Activated T-helper 17 cell treated with anti-CD3 and anti-CD28 coated beads, Interleukin-2, amount 50 U/mL, for 72 hours (primary cell): ENCODE data around the gene INSR. TPM values are rescaled to one million over a fixed set of nuclear protein-coding genes. Genes with fewer than 3 reads are reported as not detected.
"Not testable (repeated sequence)": the region's sequence is repeated elsewhere in the genome, so short reads cannot be mapped to it uniquely, and the experiment has no call there.

Experiments
- ATAC-seq: fragments of 150-1000 bp; cut with Tn5 transposase; replicated peaks from 2 replicates; pipeline ENCODE4 v1.10.0; 2021; ENCODE audit warnings: mild to moderate bottlenecking, moderate library complexity
- H3K27ac Mint-ChIP-seq: one replicate; pipeline ENCODE4 v1.8.0; 2022; ENCODE audit warnings: mixed read lengths
- H3K27me3 Mint-ChIP-seq: one replicate; pipeline ENCODE4 v1.8.0; 2022; ENCODE audit warnings: mixed read lengths
- H3K36me3 Mint-ChIP-seq: one replicate; pipeline ENCODE4 v1.8.0; 2022; ENCODE audit warnings: low read depth, mild to moderate bottlenecking, mixed read lengths
- H3K4me1 Mint-ChIP-seq: one replicate; pipeline ENCODE4 v1.8.0; 2022; ENCODE audit warnings: mixed read lengths
- H3K4me3 Mint-ChIP-seq: one replicate; pipeline ENCODE4 v1.8.0; 2022; ENCODE audit warnings: mild to moderate bottlenecking, mixed read lengths
- H3K9me3 Mint-ChIP-seq: one replicate; pipeline ENCODE4 v1.8.0; 2022; ENCODE audit warnings: mixed read lengths
- total RNA-seq, 2 donors: library from RNA; stranded (reverse); gene quantifications; one replicate each; pipeline ENCODE4 v1.2.3, GENCODE V29; 2022

The INSR gene
- total RNA-seq, 2 donors from 2014 or later = 0.69 to 5.0 TPM

DNA sequence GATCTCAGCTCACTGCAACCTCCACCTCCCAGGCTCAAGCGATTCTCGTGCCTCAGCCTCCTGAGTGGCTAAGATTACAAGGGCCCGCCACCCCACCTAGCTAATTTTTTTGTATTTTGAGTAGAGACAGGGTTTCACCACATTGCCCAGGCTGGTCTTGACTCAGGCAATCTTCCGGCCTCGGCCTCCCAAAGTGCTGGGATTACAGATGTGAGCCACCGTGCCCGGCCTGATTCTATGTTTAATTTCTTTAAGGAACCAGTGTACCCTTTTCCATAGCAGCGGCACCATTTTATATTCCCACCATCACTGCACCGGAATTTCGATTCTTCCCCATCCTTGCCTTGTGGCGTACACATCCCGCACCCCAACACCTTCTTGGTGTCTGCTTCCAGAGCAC, 17.7 kb upstream of the INSR start:
- no peaks in the 10 kb centered on the region for H3K36me3 Mint-ChIP-seq
- H3K27me3 Mint-ChIP-seq = no peaks in the 10 kb centered on the region
- H3K4me1 Mint-ChIP-seq = no peaks in the 10 kb centered on the region
- no peak overlapping the region for H3K27ac Mint-ChIP-seq
- no peak overlapping the region for H3K4me3 Mint-ChIP-seq
- no peaks in the 10 kb centered on the region for H3K9me3 Mint-ChIP-seq
- no peak for ATAC-seq

DNA sequence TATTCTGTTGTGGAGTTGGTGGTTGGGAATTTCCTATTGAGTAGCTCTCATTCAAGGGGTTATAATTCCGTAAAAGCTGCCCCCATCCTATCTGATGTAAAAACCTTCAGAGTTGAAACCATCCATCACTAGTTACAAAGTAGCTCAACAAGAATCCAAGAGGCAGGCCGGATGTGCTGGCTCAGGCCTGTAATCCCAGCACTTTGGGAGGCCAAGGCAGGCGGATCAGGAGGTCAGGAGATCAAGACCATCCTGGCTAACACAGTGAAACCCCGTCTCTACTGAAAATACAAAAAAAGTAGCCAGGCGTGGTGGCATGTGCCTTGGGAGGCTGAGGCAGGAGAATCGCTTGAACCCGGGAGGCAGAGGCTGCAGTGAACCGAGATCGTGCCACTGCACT, 14.1 kb upstream of the INSR start:
- not testable (repeated sequence) for H3K9me3 Mint-ChIP-seq, ATAC-seq, H3K36me3 Mint-ChIP-seq, H3K4me3 Mint-ChIP-seq, H3K27me3 Mint-ChIP-seq, H3K27ac Mint-ChIP-seq, H3K4me1 Mint-ChIP-seq

DNA sequence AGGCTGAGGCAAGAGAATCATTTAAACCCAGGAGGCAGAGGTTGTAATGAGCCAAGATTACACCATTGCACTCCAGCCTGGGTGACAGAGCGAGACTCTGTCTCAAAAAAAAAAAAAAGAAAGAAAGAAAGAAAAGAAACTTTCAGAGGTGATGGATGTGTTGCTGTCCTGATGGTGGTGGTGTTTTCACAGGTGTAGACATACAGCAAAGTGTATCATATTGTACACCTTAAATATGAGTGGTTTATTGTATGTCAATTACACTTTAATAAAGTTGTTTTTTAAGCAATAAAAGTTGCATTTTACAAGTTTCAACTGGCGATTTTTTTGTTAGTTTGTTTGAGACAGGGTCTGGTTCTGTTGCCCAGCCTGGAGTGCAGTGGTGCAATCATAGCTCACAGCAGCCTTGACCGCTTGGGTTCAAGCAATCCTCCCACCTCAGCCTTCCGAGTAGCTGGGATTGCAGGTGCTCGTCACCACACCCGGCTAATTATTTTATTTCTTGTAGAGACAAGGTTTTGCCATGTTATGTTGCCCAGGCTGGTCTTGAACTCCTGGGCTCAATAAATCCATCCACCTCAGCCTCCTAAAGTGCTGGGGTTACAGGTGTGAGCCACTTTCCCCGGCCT, 13.5 kb upstream of the INSR start:
- no peaks in the 10 kb centered on the region for H3K27me3 Mint-ChIP-seq
- H3K9me3 Mint-ChIP-seq = no peaks in the 10 kb centered on the region
- H3K27ac Mint-ChIP-seq = no peak overlapping the region
- H3K4me3 Mint-ChIP-seq = no peak overlapping the region
- H3K4me1 Mint-ChIP-seq = no peaks in the 10 kb centered on the region
- no peak for ATAC-seq
- no peaks in the 10 kb centered on the region for H3K36me3 Mint-ChIP-seq

DNA sequence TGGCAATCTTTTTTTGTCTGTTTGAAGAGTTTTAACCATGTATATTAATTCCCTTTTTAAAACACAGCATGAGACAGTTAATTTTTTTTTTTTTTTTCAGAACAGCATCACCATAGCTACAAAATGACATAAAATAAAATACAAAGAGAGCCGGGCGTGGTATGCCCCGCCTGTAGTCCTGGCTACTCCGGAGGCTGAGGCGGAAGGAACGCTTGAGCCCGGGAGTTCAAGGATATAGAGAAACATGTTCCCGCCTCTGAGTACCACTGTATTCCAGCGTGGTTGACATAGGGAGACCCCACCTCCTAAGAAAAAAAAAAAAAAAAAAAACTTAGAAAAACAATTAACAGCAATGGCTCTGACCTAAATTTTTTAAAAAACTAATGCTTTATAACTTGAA, 10.0 kb upstream of the INSR start:
- H3K4me1 Mint-ChIP-seq = no peaks in the 10 kb centered on the region
- peaks cover 3% of the 10 kb centered on the region for H3K27me3 Mint-ChIP-seq
- no peak overlapping the region for H3K4me3 Mint-ChIP-seq
- H3K9me3 Mint-ChIP-seq = no peaks in the 10 kb centered on the region
- no peaks in the 10 kb centered on the region for H3K36me3 Mint-ChIP-seq
- ATAC-seq = no peak
- H3K27ac Mint-ChIP-seq = no peak overlapping the region

DNA sequence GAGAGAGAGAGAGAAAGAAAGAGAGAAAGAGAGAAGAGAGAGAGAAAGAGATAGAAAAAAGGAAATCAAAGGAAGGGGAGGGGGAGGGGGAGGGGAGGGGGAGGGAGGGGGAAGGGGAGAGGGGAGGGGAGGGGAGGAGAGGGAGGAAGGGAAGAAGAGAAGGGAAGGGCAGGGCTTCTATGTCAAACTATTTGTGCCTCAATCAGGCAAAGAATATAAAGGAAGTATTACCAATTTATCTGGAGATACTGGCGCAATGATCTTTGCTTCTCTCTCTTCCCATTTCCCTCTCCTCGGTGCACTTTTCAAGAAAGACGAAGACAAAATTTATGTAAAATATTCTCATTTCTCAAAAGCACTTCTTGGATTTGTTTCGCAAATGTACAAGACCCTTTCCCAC, 9.3 kb upstream of the INSR start:
- no peak overlapping the region for H3K4me3 Mint-ChIP-seq
- H3K27me3 Mint-ChIP-seq = peaks cover 3% of the 10 kb centered on the region
- ATAC-seq = no peak
- H3K4me1 Mint-ChIP-seq = no peaks in the 10 kb centered on the region
- H3K27ac Mint-ChIP-seq = no peak overlapping the region
- H3K9me3 Mint-ChIP-seq = no peaks in the 10 kb centered on the region
- H3K36me3 Mint-ChIP-seq = no peaks in the 10 kb centered on the region

DNA sequence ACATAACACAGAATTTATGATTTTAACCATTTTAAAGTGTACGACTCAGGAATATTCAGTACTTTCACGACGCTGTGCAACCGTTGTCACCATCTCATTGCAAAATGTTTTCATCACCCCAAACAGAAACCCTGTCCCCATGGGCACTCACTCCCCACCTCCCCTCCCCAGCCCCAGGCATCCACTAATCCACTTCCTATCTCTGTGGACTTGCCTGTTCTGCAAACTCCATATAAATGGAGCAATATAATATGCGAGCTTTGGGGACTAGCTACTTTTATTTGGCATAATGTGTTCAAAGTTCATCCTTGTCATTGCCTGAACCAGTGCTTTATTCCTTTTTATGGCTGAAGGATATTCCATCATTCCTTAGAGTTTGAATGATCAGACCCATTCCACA, 7.3 kb upstream of the INSR start:
- no peak overlapping the region for H3K4me3 Mint-ChIP-seq
- H3K27me3 Mint-ChIP-seq = peaks cover 10% of the 10 kb centered on the region
- no peaks in the 10 kb centered on the region for H3K36me3 Mint-ChIP-seq
- no peak overlapping the region for H3K27ac Mint-ChIP-seq
- no peaks in the 10 kb centered on the region for H3K4me1 Mint-ChIP-seq
- H3K9me3 Mint-ChIP-seq = no peaks in the 10 kb centered on the region
- ATAC-seq = no peak

DNA sequence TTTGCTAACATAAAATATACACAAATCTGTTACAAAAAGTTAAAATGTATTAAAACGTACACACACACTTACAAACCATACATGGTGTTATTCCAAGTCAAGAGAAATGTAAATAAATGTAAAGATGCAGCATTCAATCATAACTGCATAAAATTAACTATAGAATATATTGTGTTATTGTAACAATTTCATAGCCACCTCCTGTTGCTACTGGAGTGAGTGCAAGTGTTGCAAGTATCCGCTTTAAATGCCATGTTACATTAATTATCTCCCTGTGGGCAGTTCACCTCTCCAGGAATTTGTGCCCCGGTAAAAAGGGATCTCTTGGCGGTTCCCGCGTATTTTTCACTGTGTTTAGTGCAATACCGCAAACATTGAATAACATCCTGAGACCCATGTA, 3.5 kb upstream of the INSR start:
- no peak overlapping the region for H3K27ac Mint-ChIP-seq
- no peaks in the 10 kb centered on the region for H3K9me3 Mint-ChIP-seq
- peaks cover 1% of the 10 kb centered on the region for H3K4me1 Mint-ChIP-seq
- peaks cover 22% of the 10 kb centered on the region for H3K27me3 Mint-ChIP-seq
- ATAC-seq = no peak
- no peak overlapping the region for H3K4me3 Mint-ChIP-seq
- H3K36me3 Mint-ChIP-seq = no peaks in the 10 kb centered on the region

DNA sequence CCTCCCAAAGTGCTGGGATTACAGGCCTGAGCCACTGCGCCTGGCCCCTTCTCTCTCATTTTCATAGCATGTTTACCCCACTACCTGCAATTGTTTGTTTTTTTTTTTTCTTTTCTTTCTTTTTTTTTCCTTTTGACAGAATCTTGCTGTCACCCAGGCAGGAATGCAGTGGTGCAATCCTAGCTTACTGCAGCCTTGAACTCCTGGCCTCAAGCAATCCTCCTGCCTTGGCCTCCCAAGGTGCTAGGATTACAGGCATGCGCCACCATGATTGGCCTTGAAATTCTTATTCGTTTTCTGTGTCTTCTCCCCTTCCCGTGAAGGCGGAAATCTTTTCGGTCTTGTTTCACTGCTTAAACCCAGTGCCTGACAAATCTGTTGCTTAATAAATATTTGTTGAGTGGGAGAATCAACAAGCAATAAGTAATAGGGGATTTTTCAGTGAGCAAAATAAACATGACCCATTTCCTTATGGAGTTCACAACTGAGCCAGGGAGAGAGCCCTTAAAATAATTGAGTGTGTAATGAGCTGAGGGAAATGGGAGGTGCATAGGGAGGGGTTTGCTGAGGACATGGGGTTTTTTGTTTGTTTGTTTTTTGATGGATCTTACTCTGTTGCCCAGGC, 1.8 kb upstream of the INSR start:
- no peak for ATAC-seq
- H3K4me1 Mint-ChIP-seq = peaks cover 5% of the 10 kb centered on the region
- H3K36me3 Mint-ChIP-seq = no peaks in the 10 kb centered on the region
- H3K27ac Mint-ChIP-seq = no peak overlapping the region
- H3K4me3 Mint-ChIP-seq = peak overlapping the region; percentile 71
- peaks cover 29% of the 10 kb centered on the region for H3K27me3 Mint-ChIP-seq
- H3K9me3 Mint-ChIP-seq = no peaks in the 10 kb centered on the region

DNA sequence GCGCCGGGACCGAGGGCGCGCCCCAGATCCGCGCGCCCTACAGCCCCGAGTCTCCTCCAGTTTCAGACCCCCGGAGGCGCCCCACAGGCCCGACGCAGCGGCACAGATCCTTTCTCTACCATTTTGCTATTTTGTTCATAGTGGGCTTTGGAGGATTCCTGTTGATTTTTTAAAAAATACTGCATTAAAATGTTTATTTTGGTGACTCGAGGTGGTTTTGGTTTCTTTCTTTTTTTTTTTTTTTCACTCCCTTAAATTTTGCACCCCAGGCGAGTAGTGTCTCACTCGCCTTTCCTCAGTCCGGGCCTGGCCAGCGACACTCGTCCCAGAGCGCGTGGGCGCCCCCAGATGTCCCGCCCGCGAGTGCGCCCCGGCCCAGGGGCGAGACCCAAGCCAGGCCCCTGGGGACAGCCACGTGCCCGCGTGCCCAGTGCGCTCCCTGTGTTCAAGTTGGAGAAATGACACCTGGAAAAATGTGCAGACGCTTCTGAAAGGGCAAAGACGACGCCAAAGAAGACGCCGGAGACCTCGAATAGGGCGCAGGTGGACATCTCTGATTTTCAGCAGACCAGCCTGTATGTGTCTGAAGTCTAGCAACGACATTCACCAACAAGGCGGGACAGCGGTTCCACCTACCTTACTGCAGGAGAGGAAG, 471 bp upstream of the INSR start:
- peak; percentile 36 for ATAC-seq
- Mint-ChIP-seq H3K27me3 (peaks cover 27% of the 10 kb centered on the region), H3K4me3 (peak overlapping the region; percentile 71), H3K36me3 (no peaks in the 10 kb centered on the region), H3K27ac (no peak overlapping the region), H3K4me1 (peaks cover 5% of the 10 kb centered on the region), H3K9me3 (no peaks in the 10 kb centered on the region)

DNA sequence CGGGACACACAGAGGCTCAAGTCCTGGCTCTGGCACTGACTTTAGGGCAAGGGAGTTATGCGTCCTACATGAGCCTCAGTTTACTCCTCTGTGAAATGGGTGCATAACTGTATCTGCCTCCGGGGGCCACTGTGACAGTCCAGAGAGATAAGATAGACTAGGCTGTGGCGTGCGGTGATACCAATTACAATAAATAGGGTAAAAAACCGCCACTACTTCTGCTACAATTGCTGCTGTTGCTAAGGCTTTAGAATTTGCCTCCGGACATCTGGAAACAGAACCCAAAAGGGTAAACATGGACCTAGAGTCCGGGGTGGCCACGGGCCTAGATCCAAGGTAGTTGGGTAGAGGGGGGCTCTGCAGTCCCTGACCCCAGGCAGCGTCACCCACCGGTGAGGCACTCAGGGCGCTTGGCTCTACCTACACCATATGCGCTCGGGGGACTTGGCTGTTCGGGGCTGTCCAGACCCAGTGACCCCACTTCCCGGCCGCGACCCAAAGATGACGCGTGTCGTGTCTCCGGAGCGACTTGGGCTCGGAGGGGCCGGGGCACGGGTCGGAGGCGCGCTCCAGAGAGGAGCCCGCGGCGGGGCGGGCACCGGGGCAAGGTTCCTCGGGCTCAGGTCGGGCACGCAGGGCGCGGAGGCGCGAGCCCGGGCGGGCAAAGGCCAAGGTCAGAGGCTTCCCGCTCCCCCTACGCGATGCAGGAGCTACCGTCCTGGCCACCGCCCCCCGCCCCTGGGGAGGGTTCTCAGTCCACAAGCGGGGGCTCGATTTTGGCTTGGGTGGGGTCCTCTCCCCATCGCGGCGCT, 1.1 kb downstream of the INSR start:
- Mint-ChIP-seq H3K27ac (no peak overlapping the region), H3K36me3 (no peaks in the 10 kb centered on the region), H3K4me1 (peaks cover 9% of the 10 kb centered on the region), H3K9me3 (no peaks in the 10 kb centered on the region), H3K4me3 (peak overlapping the region; percentile 60), H3K27me3 (peaks cover 24% of the 10 kb centered on the region)
- no peak for ATAC-seq

DNA sequence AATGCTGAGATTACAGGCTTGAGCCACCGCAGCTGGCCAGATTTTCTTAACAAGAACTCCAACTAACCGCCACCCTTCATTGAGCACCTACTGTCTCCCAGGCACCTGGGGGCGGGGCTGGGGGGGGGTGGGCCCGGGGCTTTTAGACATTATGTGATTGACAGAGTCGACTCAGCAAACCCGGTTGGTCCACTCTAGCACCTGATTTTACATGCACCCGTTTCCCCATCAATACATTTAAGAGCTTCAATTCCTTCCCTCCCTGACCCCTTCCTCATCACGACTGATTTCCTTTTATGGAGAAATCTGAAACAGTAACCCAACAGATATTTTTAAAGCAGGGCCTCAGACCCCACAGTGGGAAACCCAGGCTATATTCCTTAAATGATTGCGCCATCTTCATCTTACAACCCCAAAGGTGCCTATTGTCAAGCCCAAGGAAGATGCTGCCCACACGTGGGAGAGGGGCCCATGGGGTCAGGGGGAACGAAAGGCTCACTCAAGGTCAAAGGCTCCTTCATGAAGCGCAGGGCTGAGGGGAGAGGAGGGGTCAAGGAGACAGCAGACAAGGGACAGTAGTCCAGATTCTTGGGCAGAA, 1.8 kb downstream of the INSR start:
- Mint-ChIP-seq H3K36me3 (no peaks in the 10 kb centered on the region), H3K4me1 (peaks cover 9% of the 10 kb centered on the region), H3K4me3 (peak overlapping the region; percentile 60), H3K9me3 (no peaks in the 10 kb centered on the region), H3K27me3 (peaks cover 22% of the 10 kb centered on the region), H3K27ac (no peak overlapping the region)
- ATAC-seq = no peak

DNA sequence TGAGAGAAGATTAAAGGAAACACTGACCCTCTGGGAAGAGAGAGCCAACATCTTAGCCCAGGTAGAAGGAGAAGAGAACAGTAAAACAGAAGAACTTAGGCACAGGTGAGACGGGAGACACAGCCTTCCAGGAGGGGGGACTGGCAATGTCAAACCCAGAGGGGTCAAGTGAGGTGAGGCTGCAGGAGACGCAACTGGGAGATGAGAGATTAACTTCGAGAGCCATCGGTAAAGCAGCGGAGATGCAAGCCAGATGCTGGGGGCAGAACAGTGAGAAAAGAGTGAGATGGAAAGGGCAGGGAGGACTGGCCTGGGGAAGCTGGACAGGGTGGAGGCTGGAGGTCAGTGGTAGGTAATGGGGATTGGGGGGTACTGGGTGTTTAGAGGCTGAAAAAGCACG, 5.2 kb downstream of the INSR start:
- H3K4me1 Mint-ChIP-seq = peaks cover 9% of the 10 kb centered on the region
- no peak overlapping the region for H3K4me3 Mint-ChIP-seq
- no peak for ATAC-seq
- H3K9me3 Mint-ChIP-seq = no peaks in the 10 kb centered on the region
- no peak overlapping the region for H3K27ac Mint-ChIP-seq
- peaks cover 8% of the 10 kb centered on the region for H3K27me3 Mint-ChIP-seq
- no peaks in the 10 kb centered on the region for H3K36me3 Mint-ChIP-seq

DNA sequence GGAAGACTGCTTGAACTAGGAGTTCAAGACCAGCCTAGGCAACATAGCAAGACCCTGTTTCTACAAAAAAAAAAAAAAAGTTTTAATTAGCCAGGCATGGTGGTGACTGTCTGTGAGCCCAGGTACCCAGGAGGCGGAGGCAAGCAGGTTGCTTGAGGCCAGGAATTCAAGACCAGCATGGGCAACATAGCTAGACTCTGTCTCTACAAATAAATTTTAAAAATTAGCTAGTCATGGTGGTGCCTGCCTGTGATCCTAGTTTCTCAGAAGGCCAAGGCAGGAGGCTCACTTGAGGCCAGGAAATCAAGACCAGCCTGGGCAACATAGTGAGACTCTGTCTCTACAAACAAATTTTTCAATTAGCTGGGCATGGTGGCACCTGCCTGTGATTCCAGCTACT, 6.1 kb downstream of the INSR start:
- Mint-ChIP-seq H3K4me3 (no peak overlapping the region), H3K27me3 (peaks cover 8% of the 10 kb centered on the region), H3K27ac (no peak overlapping the region), H3K36me3 (no peaks in the 10 kb centered on the region), H3K9me3 (no peaks in the 10 kb centered on the region), H3K4me1 (peaks cover 9% of the 10 kb centered on the region)
- ATAC-seq = no peak

DNA sequence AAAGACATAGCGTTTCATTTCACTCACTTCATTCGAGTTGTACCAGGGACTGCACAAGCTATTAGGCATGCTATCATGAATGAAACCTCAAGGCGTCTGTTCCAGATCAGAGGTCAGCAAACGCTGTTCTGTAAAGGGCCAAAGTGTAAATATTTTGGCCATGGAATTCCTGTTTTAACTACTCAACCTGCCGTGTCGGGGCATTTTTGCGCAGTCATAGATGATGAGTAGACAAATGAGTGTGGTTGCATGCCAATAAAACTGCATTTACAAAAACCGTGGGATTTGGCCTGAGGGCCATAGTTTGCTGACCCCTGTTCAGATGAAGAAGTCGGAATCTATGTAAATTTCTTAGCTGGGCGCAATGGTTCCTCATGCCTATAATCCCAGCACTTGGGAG, 6.5 kb downstream of the INSR start:
- Mint-ChIP-seq H3K27ac (no peak overlapping the region), H3K27me3 (peaks cover 7% of the 10 kb centered on the region), H3K4me1 (peaks cover 7% of the 10 kb centered on the region), H3K36me3 (no peaks in the 10 kb centered on the region), H3K9me3 (no peaks in the 10 kb centered on the region), H3K4me3 (no peak overlapping the region)
- ATAC-seq = no peak
